Measurements from ENCODE around the gene IGF2. TPM values are rescaled to one million over a fixed set of nuclear protein-coding genes. Genes with fewer than 3 reads are reported as not detected.
"Not testable (repeated sequence)": the region's sequence is repeated elsewhere in the genome, so short reads cannot be mapped to it uniquely, and the experiment has no call there.

Gene IGF2
- total RNA-seq: under 1 TPM; 0.70 to 0.76 TPM

DNA sequence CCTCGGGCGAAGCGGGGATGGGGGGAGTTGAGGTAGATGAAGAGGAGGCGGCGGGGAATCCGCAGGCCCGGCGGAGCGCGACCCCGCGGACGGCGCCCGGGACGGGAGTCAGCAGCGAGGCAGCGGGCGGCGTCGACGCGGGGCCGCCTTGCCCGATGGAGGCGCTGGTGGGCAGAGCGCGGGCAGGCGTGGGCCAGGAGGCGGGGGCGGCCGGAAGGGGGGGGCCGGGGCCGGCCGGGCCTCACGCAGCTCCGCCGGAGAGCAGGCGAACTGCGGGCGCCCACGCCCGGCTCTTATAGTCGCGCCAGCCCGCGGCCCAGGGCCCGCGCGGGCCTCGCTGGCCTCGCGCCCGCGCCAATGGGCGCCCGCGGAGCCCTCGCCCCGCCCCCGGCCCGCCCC lies at the start of gene IGF2:
TSS of gene IGF2 (minus strand) at position 267 of the 399 bp plus-strand sequence. CDS start 3,866 bp downstream, outside the sequence.
- Mint-ChIP-seq H3K27me3 (peaks cover 59% of the 10 kb centered on the region), H3K4me3 (no peak within 1 kb of the TSS), H3K27ac (no peak within 1 kb of the TSS), H3K4me1 (peaks cover 17% of the 10 kb centered on the region), H3K36me3 (ENCODE audit: low read depth) (no peaks in the 10 kb centered on the region), H3K9me3 (no peaks in the 10 kb centered on the region)
- ChIA-PET POLR2A (no interaction called here), CTCF (no interaction called here)
- no peak for DNase-seq

GRCh38 chr11:2188745-2189144 lies 49.6 kb upstream of the IGF2 start:
- Mint-ChIP-seq H3K27me3 (peaks cover 8% of the 10 kb centered on the region), H3K27ac (no peak overlapping the region), H3K4me1 (peaks cover 2% of the 10 kb centered on the region), H3K4me3 (no peak overlapping the region), H3K36me3 (ENCODE audit: low read depth) (no peaks in the 10 kb centered on the region), H3K9me3 (no peaks in the 10 kb centered on the region)
- DNase-seq: no peak
- ChIA-PET POLR2A (no interaction called here), CTCF (no interaction called here)

DNA sequence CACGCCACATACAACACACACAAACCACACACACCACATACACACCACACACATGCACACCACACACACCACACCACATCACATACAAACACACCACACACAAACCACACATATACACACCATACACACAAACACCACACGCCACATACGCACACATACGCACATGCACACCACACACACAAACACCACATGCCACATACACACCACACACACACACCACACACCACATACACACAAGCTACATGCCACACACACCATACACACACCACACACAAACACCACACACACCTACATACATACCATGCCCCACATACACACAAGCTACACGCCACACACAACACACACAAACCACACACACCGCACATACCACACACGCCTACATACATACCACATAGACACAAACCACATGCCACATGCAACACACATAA lies 48.1 kb upstream of the IGF2 start:
- CTCF ChIA-PET: interaction anchor here (1.6 to 2.6 kb wide), 3 partner anchors 8 to 233 kb away, joined by 5 to 9 read pairs (median 8); no protein-coding TSS in a partner anchor
- H3K27me3 Mint-ChIP-seq: peaks cover 8% of the 10 kb centered on the region
- POLR2A ChIA-PET: interaction anchor here (1.0 kb wide), 1 partner anchor 234 kb away, joined by 3 read pairs; no protein-coding TSS in a partner anchor
- H3K4me1 Mint-ChIP-seq: peaks cover 2% of the 10 kb centered on the region
- H3K27ac Mint-ChIP-seq: no peak overlapping the region
- no peaks in the 10 kb centered on the region for H3K36me3 Mint-ChIP-seq (ENCODE audit: low read depth)
- H3K4me3 Mint-ChIP-seq: no peak overlapping the region
- DNase-seq: no peak
- H3K9me3 Mint-ChIP-seq: no peaks in the 10 kb centered on the region

- Mint-ChIP-seq H3K27me3 (peaks cover 8% of the 10 kb centered on the region), H3K4me3 (no peak overlapping the region), H3K4me1 (peaks cover 2% of the 10 kb centered on the region), H3K9me3 (no peaks in the 10 kb centered on the region), H3K36me3 (ENCODE audit: low read depth) (no peaks in the 10 kb centered on the region), H3K27ac (no peak overlapping the region)
- CTCF ChIA-PET: interaction anchor here (0.7 to 2.6 kb wide), 4 partner anchors 8 to 234 kb away, joined by 3 to 9 read pairs (median 6); no protein-coding TSS in a partner anchor
- peak; percentile 35 for DNase-seq
- POLR2A ChIA-PET: interaction anchor here (1.0 kb wide), 2 partner anchors 44 to 235 kb away, joined by 3 read pairs; no protein-coding TSS in a partner anchor
These were observed 47.6 kb upstream of the IGF2 start for GRCh38 chr11:2186669-2187279.

- Mint-ChIP-seq H3K36me3 (ENCODE audit: low read depth) (no peaks in the 10 kb centered on the region), H3K9me3 (no peaks in the 10 kb centered on the region), H3K4me1 (peaks cover under 1% of the 10 kb centered on the region), H3K27me3 (peaks cover 4% of the 10 kb centered on the region), H3K4me3 (no peak overlapping the region), H3K27ac (no peak overlapping the region)
- ChIA-PET CTCF (interaction anchor here (1.6 to 2.6 kb wide), 3 partner anchors 9 to 235 kb away, joined by 5 to 9 read pairs (median 8); no protein-coding TSS in a partner anchor), POLR2A (interaction anchor here (1.0 kb wide), 1 partner anchor 45 kb away, joined by 3 read pairs; no protein-coding TSS in a partner anchor)
- no peak for DNase-seq
These were observed 46.3 kb upstream of the IGF2 start for GRCh38 chr11:2185324-2186085.

DNA sequence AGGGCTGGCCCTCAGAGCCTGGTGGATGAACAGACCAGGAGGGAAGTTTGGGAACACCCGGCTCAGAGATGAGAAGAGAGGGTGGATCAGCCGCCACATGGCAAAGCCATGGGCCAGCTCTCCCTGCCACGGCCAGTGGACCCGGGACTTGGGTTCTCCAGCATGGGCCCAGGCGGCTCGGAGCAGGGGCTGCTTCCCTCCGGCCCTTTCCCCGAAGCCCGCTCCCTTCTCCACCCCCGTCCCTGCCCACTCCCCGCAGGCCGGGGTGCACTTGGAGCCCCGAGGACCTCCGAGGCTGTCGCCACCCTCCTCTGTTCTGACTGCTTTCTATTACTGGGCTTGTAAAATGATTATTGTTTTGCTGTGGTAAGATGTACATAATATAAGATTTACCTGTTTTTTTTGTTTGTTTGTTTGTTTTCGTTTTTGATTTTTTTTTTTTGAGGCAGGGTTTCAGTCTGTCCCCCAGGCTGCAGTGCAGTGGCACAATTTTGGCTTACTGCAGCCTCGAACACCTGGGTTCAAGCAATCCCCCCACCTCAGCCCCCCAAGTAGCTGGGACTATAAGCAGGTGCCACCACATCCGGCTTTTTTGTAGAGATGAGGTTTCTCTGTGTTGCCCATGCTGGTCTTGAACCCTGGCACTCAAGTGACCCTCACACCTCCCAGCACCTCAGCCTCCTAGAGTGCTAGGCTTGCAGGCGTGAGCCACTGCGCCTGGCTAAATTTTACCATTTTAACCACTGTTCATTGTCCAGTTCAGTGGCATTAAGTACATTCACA lies 43.7 kb upstream of the IGF2 start:
- Mint-ChIP-seq H3K9me3 (no peaks in the 10 kb centered on the region), H3K27ac (no peak overlapping the region), H3K4me1 (no peaks in the 10 kb centered on the region), H3K36me3 (ENCODE audit: low read depth) (no peaks in the 10 kb centered on the region), H3K4me3 (no peak overlapping the region), H3K27me3 (peaks cover 3% of the 10 kb centered on the region)
- POLR2A ChIA-PET: no interaction called here
- no peak for DNase-seq
- CTCF ChIA-PET: no interaction called here

DNA sequence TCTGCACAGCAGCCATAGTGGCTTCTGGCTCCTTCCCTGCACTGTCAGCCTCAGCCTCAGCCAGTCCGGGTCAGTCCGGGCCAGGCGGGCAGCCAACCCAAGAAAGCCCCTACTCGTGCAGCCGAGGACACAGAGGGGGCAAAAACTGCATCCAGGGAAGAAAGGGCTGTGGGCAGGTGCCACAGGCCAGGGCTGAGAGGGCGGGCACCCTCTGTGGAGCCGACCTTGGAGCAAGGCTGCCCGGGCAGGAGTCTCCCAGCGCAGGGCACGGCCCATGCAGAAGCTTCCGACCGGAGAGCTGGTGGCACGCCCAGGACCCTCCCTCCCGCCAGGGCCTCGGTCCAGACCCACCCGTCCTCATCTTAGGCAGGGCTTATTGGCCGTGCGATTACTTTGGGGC lies 42.9 kb upstream of the IGF2 start:
- no peak for DNase-seq
- no peaks in the 10 kb centered on the region for H3K4me1 Mint-ChIP-seq
- peaks cover 3% of the 10 kb centered on the region for H3K27me3 Mint-ChIP-seq
- no peak overlapping the region for H3K4me3 Mint-ChIP-seq
- no peaks in the 10 kb centered on the region for H3K36me3 Mint-ChIP-seq (ENCODE audit: low read depth)
- no peak overlapping the region for H3K27ac Mint-ChIP-seq
- CTCF ChIA-PET: no interaction called here
- no peaks in the 10 kb centered on the region for H3K9me3 Mint-ChIP-seq
- POLR2A ChIA-PET: no interaction called here

- H3K27ac Mint-ChIP-seq: no peak overlapping the region
- H3K36me3 Mint-ChIP-seq (ENCODE audit: low read depth): no peaks in the 10 kb centered on the region
- no peak overlapping the region for H3K4me3 Mint-ChIP-seq
- peaks cover 3% of the 10 kb centered on the region for H3K27me3 Mint-ChIP-seq
- no peaks in the 10 kb centered on the region for H3K9me3 Mint-ChIP-seq
- DNase-seq: no peak
- ChIA-PET CTCF (no interaction called here), POLR2A (no interaction called here)
- no peaks in the 10 kb centered on the region for H3K4me1 Mint-ChIP-seq
These were observed 41.7 kb upstream of the IGF2 start for GRCh38 chr11:2180789-2181370.

DNA sequence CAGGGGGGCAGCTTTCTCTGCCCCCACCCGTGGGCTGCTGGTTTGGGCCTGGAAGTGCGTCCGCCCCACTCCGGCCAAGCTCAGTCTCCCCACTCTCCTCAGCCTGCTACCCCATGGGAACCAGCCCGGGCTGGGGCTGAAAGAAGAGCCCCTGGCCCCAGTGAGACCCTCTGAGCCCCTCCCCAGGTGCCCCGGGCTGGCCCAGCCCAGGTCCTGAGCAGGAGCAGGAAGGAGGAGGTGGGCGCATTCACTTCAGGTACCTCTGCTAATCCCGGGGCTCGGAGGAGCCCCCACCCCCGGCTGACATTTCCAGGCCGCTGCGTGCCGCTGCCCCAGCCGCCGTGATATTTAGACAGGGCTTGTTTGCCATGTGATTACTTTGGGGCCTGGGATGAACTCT lies 41.2 kb upstream of the IGF2 start:
- Mint-ChIP-seq H3K9me3 (no peaks in the 10 kb centered on the region), H3K27ac (no peak overlapping the region), H3K36me3 (ENCODE audit: low read depth) (no peaks in the 10 kb centered on the region), H3K4me1 (no peaks in the 10 kb centered on the region), H3K27me3 (peaks cover 3% of the 10 kb centered on the region), H3K4me3 (no peak overlapping the region)
- ChIA-PET POLR2A (no interaction called here), CTCF (no interaction called here)
- no peak for DNase-seq

GRCh38 chr11:2179516-2179915 lies 40.3 kb upstream of the IGF2 start:
- no peaks in the 10 kb centered on the region for H3K9me3 Mint-ChIP-seq
- CTCF ChIA-PET: no interaction called here
- no peaks in the 10 kb centered on the region for H3K36me3 Mint-ChIP-seq (ENCODE audit: low read depth)
- H3K4me3 Mint-ChIP-seq: no peak overlapping the region
- no peak overlapping the region for H3K27ac Mint-ChIP-seq
- POLR2A ChIA-PET: no interaction called here
- no peaks in the 10 kb centered on the region for H3K27me3 Mint-ChIP-seq
- H3K4me1 Mint-ChIP-seq: no peaks in the 10 kb centered on the region
- DNase-seq: no peak

- no peak for DNase-seq
- Mint-ChIP-seq H3K4me3 (no peak overlapping the region), H3K4me1 (no peaks in the 10 kb centered on the region), H3K36me3 (ENCODE audit: low read depth) (no peaks in the 10 kb centered on the region), H3K27ac (no peak overlapping the region), H3K27me3 (no peaks in the 10 kb centered on the region), H3K9me3 (no peaks in the 10 kb centered on the region)
- ChIA-PET POLR2A (no interaction called here), CTCF (no interaction called here)
These were observed 39.8 kb upstream of the IGF2 start for GRCh38 chr11:2178906-2179494.

DNA sequence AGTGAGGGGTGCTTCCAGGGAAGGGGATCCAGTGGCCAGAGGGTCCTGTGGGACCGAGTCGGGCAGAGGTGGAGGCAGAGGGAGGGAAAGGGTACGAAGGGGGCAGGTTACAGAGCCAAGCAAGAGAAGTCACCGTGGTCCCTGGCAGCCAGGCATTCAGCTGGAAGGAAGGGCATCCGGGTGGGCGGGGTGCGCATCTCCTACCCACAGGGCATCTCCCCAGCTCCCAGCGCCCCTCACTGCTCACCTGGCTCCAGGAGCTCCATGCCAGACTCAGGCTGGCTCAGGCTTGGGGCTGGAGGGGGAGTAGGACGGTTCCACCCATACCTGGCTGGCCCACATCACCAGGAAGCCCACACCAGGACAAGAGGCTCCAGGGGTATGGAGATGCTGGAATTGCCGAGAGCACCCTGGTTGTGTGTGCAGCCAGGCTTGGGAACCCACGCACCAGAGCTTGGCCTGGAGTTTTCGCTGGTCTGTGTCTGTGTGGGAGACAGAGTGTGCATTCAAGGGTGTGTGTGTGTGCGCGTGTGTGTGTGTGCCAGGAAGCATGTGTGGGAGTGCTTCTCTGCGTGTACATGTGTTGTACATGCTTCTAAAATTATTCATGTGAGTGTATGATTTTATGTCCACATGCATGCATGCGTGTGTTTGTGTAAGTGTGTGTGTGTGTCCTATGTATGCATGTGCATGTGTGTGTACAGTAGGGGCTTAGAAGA lies 39.0 kb upstream of the IGF2 start:
- H3K9me3 Mint-ChIP-seq; DNase-seq; POLR2A ChIA-PET; H3K27ac Mint-ChIP-seq; H3K36me3 Mint-ChIP-seq (ENCODE audit: low read depth); H3K4me1 Mint-ChIP-seq; CTCF ChIA-PET; H3K4me3 Mint-ChIP-seq; H3K27me3 Mint-ChIP-seq: not testable (repeated sequence)
